ENCODE data around the gene GBGT1.

DNA sequence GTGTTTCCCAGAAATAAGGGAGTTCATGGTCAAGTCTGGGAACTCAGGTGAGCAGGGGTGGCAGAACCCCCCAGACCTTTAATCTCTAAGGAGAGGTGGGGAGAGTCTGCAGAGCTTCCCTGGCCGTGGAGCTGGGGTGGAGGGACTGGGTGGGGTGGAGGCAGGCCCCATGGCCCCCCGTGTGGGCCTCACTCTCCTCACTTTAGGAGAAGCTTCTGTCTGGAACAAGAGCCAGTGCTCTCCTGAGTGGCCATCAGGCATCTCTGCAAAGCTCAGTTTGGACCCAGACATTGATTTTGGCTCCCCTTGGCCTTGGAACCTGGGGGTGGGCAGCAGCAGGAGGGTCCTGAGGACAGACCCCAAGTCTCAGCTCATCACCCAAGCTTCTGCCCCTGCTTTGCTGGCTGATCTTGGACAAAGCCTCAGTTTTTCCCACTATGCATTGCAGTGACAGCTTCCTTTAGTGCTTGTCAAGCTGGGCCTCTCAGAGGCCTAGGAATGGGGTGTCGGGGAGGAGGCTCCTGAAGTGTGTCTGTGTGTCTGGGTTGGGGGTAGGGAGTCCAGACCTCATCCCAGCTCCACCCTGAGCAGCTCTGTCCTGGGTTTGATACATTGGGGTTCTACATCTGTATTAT is 3.5 kb upstream of the GBGT1 start:
- TF ChIP-seq, protein P1, sequence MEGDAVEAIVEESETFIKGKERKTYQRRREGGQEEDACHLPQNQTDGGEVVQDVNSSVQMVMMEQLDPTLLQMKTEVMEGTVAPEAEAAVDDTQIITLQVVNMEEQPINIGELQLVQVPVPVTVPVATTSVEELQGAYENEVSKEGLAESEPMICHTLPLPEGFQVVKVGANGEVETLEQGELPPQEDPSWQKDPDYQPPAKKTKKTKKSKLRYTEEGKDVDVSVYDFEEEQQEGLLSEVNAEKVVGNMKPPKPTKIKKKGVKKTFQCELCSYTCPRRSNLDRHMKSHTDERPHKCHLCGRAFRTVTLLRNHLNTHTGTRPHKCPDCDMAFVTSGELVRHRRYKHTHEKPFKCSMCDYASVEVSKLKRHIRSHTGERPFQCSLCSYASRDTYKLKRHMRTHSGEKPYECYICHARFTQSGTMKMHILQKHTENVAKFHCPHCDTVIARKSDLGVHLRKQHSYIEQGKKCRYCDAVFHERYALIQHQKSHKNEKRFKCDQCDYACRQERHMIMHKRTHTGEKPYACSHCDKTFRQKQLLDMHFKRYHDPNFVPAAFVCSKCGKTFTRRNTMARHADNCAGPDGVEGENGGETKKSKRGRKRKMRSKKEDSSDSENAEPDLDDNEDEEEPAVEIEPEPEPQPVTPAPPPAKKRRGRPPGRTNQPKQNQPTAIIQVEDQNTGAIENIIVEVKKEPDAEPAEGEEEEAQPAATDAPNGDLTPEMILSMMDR (IDR thresholded peaks at IDR 0.05; ENCODE audit: poor library complexity) = no peak
- no peak for TF ChIP-seq EZH2phosphoT487 (IDR thresholded peaks at IDR 0.05; ENCODE audit: low read depth, severe bottlenecking, unreplicated experiment)
- no peak for TF ChIP-seq EZH2 (IDR thresholded peaks at IDR 0.05; ENCODE audit: borderline replicate concordance)

Measured in hepatocyte (in vitro differentiated cells).